Activated CD4-positive, alpha-beta T cell treated with anti-CD3 and anti-CD28 coated beads for 36 hours (primary cell): ENCODE data around the gene DST. TPM values are rescaled to one million over a fixed set of nuclear protein-coding genes. Genes with fewer than 3 reads are reported as not detected.
"Not testable (repeated sequence)": the region's sequence is repeated elsewhere in the genome, so short reads cannot be mapped to it uniquely, and the experiment has no call there.

ENCODE experiments used
- ATAC-seq: fragments of 200-7000 bp; cut with Tn5 transposase; one replicate; pipeline ENCODE4 v1.10.0; 2021; ENCODE audit warnings: mild to moderate bottlenecking, moderate library complexity
- CTCF ChIA-PET: fragments of 350-600 bp; sonication (Branson Sonifier 250); formaldehyde crosslinking; loops from one replicate; lab custom pipeline; 2021; ENCODE audit warnings: antibody characterized with exemption; lab: Charles Lee
- POLR2A ChIA-PET: fragments of 350-600 bp; sonication (Branson Sonifier 250); formaldehyde crosslinking; loops from one replicate; lab custom pipeline; 2021; ENCODE audit warnings: antibody characterized with exemption, inconsistent platforms; lab: Charles Lee
- DNase-seq: peaks from one replicate; pipeline ENCODE4 v3.0.0-alpha.2; 2020
- H3K27ac Mint-ChIP-seq: one replicate; pipeline ENCODE4 v1.8.0; 2021; ENCODE audit warnings: mixed read lengths
- H3K27me3 Mint-ChIP-seq: one replicate; pipeline ENCODE4 v1.8.0; 2021; ENCODE audit warnings: mixed read lengths
- H3K36me3 Mint-ChIP-seq: one replicate; pipeline ENCODE4 v1.8.0; 2021; ENCODE audit warnings: low read depth, mixed read lengths
- H3K4me1 Mint-ChIP-seq: one replicate; pipeline ENCODE4 v1.8.0; 2021; ENCODE audit warnings: mixed read lengths
- H3K4me3 Mint-ChIP-seq: one replicate; pipeline ENCODE4 v1.8.0; 2021; ENCODE audit warnings: mild to moderate bottlenecking, moderate library complexity, mixed read lengths
- H3K9me3 Mint-ChIP-seq: one replicate; pipeline ENCODE4 v1.8.0; 2021; ENCODE audit warnings: low read depth, mixed read lengths
- intact Hi-C, 2 experiments: fragments of 100-400 bp; cut with DNase I in 1 of 2; cut with micrococcal nuclease in 1 of 2; formaldehyde crosslinking; loops; one replicate each; pipeline versions ENCODE4 v1.14.2 to v1.15.1; 2022 to 2024; cut with DNase I, micrococcal nuclease
- total RNA-seq, 2 experiments: library from RNA; stranded (reverse); gene quantifications; one replicate each; pipeline ENCODE4 v1.2.3, GENCODE V29; 2021

Gene DST
- total RNA-seq, 2 experiments from 2014 or later, result 6.7 to 6.8 TPM

DNA sequence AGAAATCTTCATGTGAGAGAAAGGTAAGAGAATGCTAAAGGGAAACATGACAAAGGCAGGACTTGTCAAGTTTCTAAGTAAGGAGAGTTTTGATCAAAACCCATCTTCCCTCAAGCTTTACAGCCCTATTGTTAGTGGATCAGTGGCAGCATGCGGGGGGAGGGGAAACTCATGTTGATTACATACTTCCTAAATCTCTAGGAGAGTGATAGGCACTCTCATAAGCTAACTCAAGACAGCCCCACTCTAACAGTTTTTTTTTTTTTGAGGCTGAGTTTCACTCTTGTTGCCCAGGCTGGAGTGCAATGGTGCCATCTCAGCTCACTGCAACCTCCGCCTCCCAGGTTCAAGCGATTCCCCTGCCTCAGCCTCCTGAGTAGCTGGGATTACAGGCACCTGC lies 18.6 kb upstream of the DST start:
- H3K4me1 Mint-ChIP-seq, H3K27me3 Mint-ChIP-seq, H3K27ac Mint-ChIP-seq, CTCF ChIA-PET, H3K4me3 Mint-ChIP-seq, H3K9me3 Mint-ChIP-seq, DNase-seq, intact Hi-C loops, ATAC-seq, H3K36me3 Mint-ChIP-seq: not testable (repeated sequence)
- POLR2A ChIA-PET, result interaction anchor here (0.6 kb wide), 1 partner anchor 386 kb away, joined by 7 read pairs; no protein-coding TSS in a partner anchor

DNA sequence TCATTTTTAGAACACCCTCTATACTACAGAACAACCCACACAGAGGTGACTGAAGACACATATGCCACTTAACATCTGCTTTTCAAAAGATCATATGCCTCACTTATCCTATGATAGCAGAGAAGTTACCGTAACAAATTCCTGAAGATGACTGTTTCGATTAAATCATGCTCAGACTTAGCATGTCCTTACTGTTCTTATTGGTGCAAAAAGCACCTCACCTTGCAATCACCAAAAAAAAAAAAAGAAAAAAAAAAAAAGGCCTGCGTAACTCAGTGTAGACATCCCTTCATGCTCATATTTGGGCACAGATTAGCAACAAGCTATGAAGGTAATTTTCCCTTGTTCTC lies 17.7 kb upstream of the DST start:
- DNase-seq (no peak), ATAC-seq (no peak)
- no peaks in the 10 kb centered on the region for H3K9me3 Mint-ChIP-seq
- peaks cover 2% of the 10 kb centered on the region for H3K27me3 Mint-ChIP-seq
- H3K36me3 Mint-ChIP-seq, result no peaks in the 10 kb centered on the region
- H3K4me1 Mint-ChIP-seq, result peaks cover 6% of the 10 kb centered on the region
- intact Hi-C loops, result no loop called here
- H3K27ac Mint-ChIP-seq, result no peak overlapping the region
- POLR2A ChIA-PET, result no interaction called here
- CTCF ChIA-PET, result interaction anchor here (0.6 to 1.0 kb wide), 2 partner anchors 9 to 68 kb away, joined by 3 to 4 read pairs; no protein-coding TSS in a partner anchor
- H3K4me3 Mint-ChIP-seq, result no peak overlapping the region

- H3K4me1 Mint-ChIP-seq, result peaks cover 6% of the 10 kb centered on the region
- intact Hi-C loops, result no loop called here
- no peaks in the 10 kb centered on the region for H3K9me3 Mint-ChIP-seq
- DNase-seq (no peak), ATAC-seq (no peak)
- CTCF ChIA-PET, result interaction anchor here (0.6 to 1.0 kb wide), 2 partner anchors 67 to 283 kb away, joined by 3 to 4 read pairs; no protein-coding TSS in a partner anchor
- no peak overlapping the region for H3K27ac Mint-ChIP-seq
- no peaks in the 10 kb centered on the region for H3K36me3 Mint-ChIP-seq
- H3K4me3 Mint-ChIP-seq, result no peak overlapping the region
- H3K27me3 Mint-ChIP-seq, result peaks cover under 1% of the 10 kb centered on the region
- POLR2A ChIA-PET, result no interaction called here
Observed at GRCh38 chr6:56659721-56660380, 17.2 kb upstream of the DST start.

DNA sequence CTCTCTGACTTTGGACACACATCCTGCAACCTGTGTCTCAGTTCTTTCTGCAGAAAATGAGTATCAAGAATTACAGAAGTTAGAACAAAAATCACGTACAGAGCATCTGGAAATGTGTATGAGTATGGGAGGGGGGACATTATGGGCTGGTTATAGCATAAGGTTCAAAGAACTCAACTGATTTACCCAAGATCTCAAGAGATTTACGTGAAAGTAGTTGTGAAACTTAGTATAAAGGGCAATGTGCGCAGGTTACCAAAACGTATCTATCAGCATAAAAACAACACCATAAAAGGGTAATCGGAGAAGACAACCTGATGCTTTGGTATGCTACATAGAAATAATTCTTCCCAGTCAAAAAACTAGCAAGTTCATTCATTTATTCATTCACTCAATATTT lies 15.6 kb upstream of the DST start:
- ChIA-PET POLR2A (no interaction called here), CTCF (no interaction called here)
- Mint-ChIP-seq H3K36me3 (no peaks in the 10 kb centered on the region), H3K27me3 (no peaks in the 10 kb centered on the region), H3K4me3 (no peak overlapping the region), H3K9me3 (no peaks in the 10 kb centered on the region), H3K4me1 (peaks cover 6% of the 10 kb centered on the region), H3K27ac (no peak overlapping the region)
- DNase-seq (no peak), ATAC-seq (no peak)
- intact Hi-C loops, result no loop called here

DNA sequence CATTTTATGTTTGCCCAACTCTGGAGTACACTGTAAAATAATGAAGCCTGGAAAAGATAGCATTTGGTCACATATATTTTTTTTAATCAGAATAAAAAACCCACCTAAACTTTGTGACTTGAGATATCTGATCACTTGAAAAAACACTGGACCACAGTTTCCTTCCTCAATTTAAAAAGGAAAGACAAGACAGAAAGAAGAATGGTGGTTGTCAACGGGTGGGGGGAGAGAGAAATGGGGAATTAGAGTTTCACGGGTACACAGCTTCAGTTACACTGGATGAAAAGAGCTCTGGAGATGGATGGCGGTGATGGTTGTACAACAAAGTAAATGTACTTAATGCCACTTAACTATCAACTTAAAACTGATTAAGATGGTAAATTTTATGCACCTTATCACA lies 14.7 kb upstream of the DST start:
- CTCF ChIA-PET, result interaction anchor here (0.7 kb wide), 1 partner anchor 381 kb away, joined by 4 read pairs; no protein-coding TSS in a partner anchor
- intact Hi-C loops, result no loop called here
- Mint-ChIP-seq H3K9me3 (no peaks in the 10 kb centered on the region), H3K4me1 (peaks cover 6% of the 10 kb centered on the region), H3K27ac (no peak overlapping the region), H3K27me3 (no peaks in the 10 kb centered on the region), H3K36me3 (no peaks in the 10 kb centered on the region), H3K4me3 (no peak overlapping the region)
- ATAC-seq, result no peak
- no peak for DNase-seq
- POLR2A ChIA-PET, result no interaction called here

- Mint-ChIP-seq H3K36me3 (no peaks in the 10 kb centered on the region), H3K4me1 (peaks cover 6% of the 10 kb centered on the region), H3K4me3 (no peak overlapping the region), H3K27ac (no peak overlapping the region), H3K27me3 (no peaks in the 10 kb centered on the region), H3K9me3 (no peaks in the 10 kb centered on the region)
- intact Hi-C loops, result no loop called here
- DNase-seq (no peak), ATAC-seq (no peak)
- POLR2A ChIA-PET, result no interaction called here
- CTCF ChIA-PET, result interaction anchor here (1.8 kb wide), 1 partner anchor 14 kb away, joined by 5 read pairs; no protein-coding TSS in a partner anchor
Observed at GRCh38 chr6:56656466-56656865, 13.8 kb upstream of the DST start.

GRCh38 chr6:56655996-56656395 lies 13.3 kb upstream of the DST start:
- Mint-ChIP-seq H3K4me3 (no peak overlapping the region), H3K27ac (no peak overlapping the region), H3K36me3 (no peaks in the 10 kb centered on the region), H3K27me3 (no peaks in the 10 kb centered on the region), H3K4me1 (peaks cover 6% of the 10 kb centered on the region), H3K9me3 (no peaks in the 10 kb centered on the region)
- DNase-seq, result no peak
- no peak for ATAC-seq
- intact Hi-C loops, result no loop called here
- ChIA-PET POLR2A (no interaction called here), CTCF (interaction anchor here (1.8 kb wide), 1 partner anchor 14 kb away, joined by 5 read pairs; no protein-coding TSS in a partner anchor)

DNA sequence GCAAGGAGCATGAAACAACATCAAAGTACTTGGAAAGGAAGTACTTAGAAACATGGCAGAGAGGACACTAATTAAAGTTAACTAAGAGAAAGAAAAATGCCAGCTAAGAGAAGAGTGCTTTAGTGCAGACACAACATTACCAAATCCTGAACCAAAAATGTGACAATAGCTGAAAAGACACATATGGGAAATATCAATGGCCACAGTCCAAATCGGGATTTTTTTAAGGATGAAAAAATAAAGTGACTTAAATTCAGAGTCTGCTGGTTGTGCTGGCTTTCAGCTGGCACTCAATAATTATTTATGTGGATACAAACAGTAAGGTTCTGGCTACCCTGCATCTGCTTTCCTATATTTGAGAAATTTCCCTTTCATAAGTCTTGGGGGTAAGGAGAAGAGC lies 12.6 kb upstream of the DST start:
- H3K36me3 Mint-ChIP-seq, result no peaks in the 10 kb centered on the region
- DNase-seq, result no peak
- ChIA-PET CTCF (interaction anchor here (1.8 kb wide), 1 partner anchor 15 kb away, joined by 5 read pairs; no protein-coding TSS in a partner anchor), POLR2A (no interaction called here)
- ATAC-seq, result no peak
- H3K9me3 Mint-ChIP-seq, result no peaks in the 10 kb centered on the region
- no peaks in the 10 kb centered on the region for H3K27me3 Mint-ChIP-seq
- intact Hi-C loops, result no loop called here
- H3K27ac Mint-ChIP-seq, result no peak overlapping the region
- peaks cover 6% of the 10 kb centered on the region for H3K4me1 Mint-ChIP-seq
- H3K4me3 Mint-ChIP-seq, result no peak overlapping the region

- no peak for DNase-seq
- Mint-ChIP-seq H3K9me3 (no peaks in the 10 kb centered on the region), H3K27me3 (no peaks in the 10 kb centered on the region), H3K27ac (no peak overlapping the region), H3K4me3 (no peak overlapping the region), H3K36me3 (no peaks in the 10 kb centered on the region), H3K4me1 (no peaks in the 10 kb centered on the region)
- CTCF ChIA-PET, result interaction anchor here (0.7 kb wide), 1 partner anchor 17 kb away, joined by 3 read pairs; no protein-coding TSS in a partner anchor
- no peak for ATAC-seq
- POLR2A ChIA-PET, result no interaction called here
- intact Hi-C loops, result no loop called here
Observed at GRCh38 chr6:56652994-56653393, 10.3 kb upstream of the DST start.

GRCh38 chr6:56652231-56652630 lies 9.5 kb upstream of the DST start:
- no peaks in the 10 kb centered on the region for H3K27me3 Mint-ChIP-seq

GRCh38 chr6:56650191-56650590 lies 7.5 kb upstream of the DST start:
- ATAC-seq, result no peak
- H3K27ac Mint-ChIP-seq, result no peak overlapping the region
- POLR2A ChIA-PET, result no interaction called here
- intact Hi-C loops, result no loop called here
- no peak for DNase-seq
- no peaks in the 10 kb centered on the region for H3K27me3 Mint-ChIP-seq
- H3K36me3 Mint-ChIP-seq, result no peaks in the 10 kb centered on the region
- no peaks in the 10 kb centered on the region for H3K4me1 Mint-ChIP-seq
- CTCF ChIA-PET, result interaction anchor here (0.8 to 2.0 kb wide), 4 partner anchors 11 to 24 kb away, joined by 3 to 5 read pairs (median 4); no protein-coding TSS in a partner anchor
- no peak overlapping the region for H3K4me3 Mint-ChIP-seq
- H3K9me3 Mint-ChIP-seq, result no peaks in the 10 kb centered on the region

More at GRCh38 chr6:56652231-56652630, 9.5 kb upstream of the DST start:
- Mint-ChIP-seq H3K4me1 (no peaks in the 10 kb centered on the region), H3K9me3 (no peaks in the 10 kb centered on the region), H3K36me3 (no peaks in the 10 kb centered on the region), H3K4me3 (no peak overlapping the region), H3K27ac (no peak overlapping the region)
- POLR2A ChIA-PET, result no interaction called here
- intact Hi-C loops, result no loop called here
- CTCF ChIA-PET, result interaction anchor here (0.7 kb wide), 1 partner anchor 17 kb away, joined by 3 read pairs; no protein-coding TSS in a partner anchor
- DNase-seq, result no peak
- ATAC-seq, result no peak

- Mint-ChIP-seq H3K27me3 (no peaks in the 10 kb centered on the region), H3K4me3 (no peak overlapping the region), H3K36me3 (no peaks in the 10 kb centered on the region), H3K9me3 (no peaks in the 10 kb centered on the region), H3K4me1 (no peaks in the 10 kb centered on the region), H3K27ac (no peak overlapping the region)
- intact Hi-C loops, result no loop called here
- no peak for DNase-seq
- ATAC-seq, result no peak
- ChIA-PET CTCF (interaction anchor here (0.8 to 2.0 kb wide), 4 partner anchors 11 to 23 kb away, joined by 3 to 5 read pairs (median 4); no protein-coding TSS in a partner anchor), POLR2A (no interaction called here)
Observed at GRCh38 chr6:56649782-56650181, 7.1 kb upstream of the DST start.
